ENCODE data around the gene CD300E.

CD300E gene

GRCh38 chr17:74652020-74652419 is 28.5 kb upstream of the CD300E start:
- no peak for TF ChIP-seq CTCF (IDR thresholded peaks at IDR 0.05; ENCODE audit: low read depth, low read length, missing control alignments)
- no peak overlapping the region for H3K4me3 ChIP-seq (ENCODE audit: low read depth, low read length)

GRCh38 chr17:74649909-74650308 is 26.4 kb upstream of the CD300E start:
- TF ChIP-seq CTCF (IDR thresholded peaks at IDR 0.05; ENCODE audit: low read depth, low read length, missing control alignments): no peak
- no peak overlapping the region for H3K4me3 ChIP-seq (ENCODE audit: low read depth, low read length)
- DNase-seq (ENCODE audit: low read depth): no peak

More at GRCh38 chr17:74652020-74652419, 28.5 kb upstream of the CD300E start:
- DNase-seq (ENCODE audit: low read depth): no peak

- TF ChIP-seq CTCF (IDR thresholded peaks at IDR 0.05; ENCODE audit: low read depth, low read length, missing control alignments): no peak
- DNase-seq (ENCODE audit: low read depth): no peak
- H3K4me3 ChIP-seq (ENCODE audit: low read depth, low read length): no peak overlapping the region
Measured at GRCh38 chr17:74647871-74648672, 24.5 kb upstream of the CD300E start.

- TF ChIP-seq CTCF (IDR thresholded peaks at IDR 0.05; ENCODE audit: low read depth, low read length, missing control alignments): peak; percentile 64
- no peak for DNase-seq (ENCODE audit: low read depth)
Measured at GRCh38 chr17:74646231-74646630, 22.7 kb upstream of the CD300E start.

GRCh38 chr17:74645010-74645409 is 21.5 kb upstream of the CD300E start:
- no peak overlapping the region for H3K4me3 ChIP-seq (ENCODE audit: low read depth, low read length)
- no peak for DNase-seq (ENCODE audit: low read depth)
- TF ChIP-seq CTCF (IDR thresholded peaks at IDR 0.05; ENCODE audit: low read depth, low read length, missing control alignments): no peak

More at GRCh38 chr17:74646231-74646630, 22.7 kb upstream of the CD300E start:
- no peak overlapping the region for H3K4me3 ChIP-seq (ENCODE audit: low read depth, low read length)

- TF ChIP-seq CTCF (IDR thresholded peaks at IDR 0.05; ENCODE audit: low read depth, low read length, missing control alignments): no peak
- no peak overlapping the region for H3K4me3 ChIP-seq (ENCODE audit: low read depth, low read length)
- no peak for DNase-seq (ENCODE audit: low read depth)
Measured at GRCh38 chr17:74644419-74644818, 20.9 kb upstream of the CD300E start.

GRCh38 chr17:74643826-74644225 is 20.3 kb upstream of the CD300E start:
- no peak for DNase-seq (ENCODE audit: low read depth)
- no peak for TF ChIP-seq CTCF (IDR thresholded peaks at IDR 0.05; ENCODE audit: low read depth, low read length, missing control alignments)
- no peak overlapping the region for H3K4me3 ChIP-seq (ENCODE audit: low read depth, low read length)
